Measurements from ENCODE around the gene ACP1. TPM values are rescaled to one million over a fixed set of nuclear protein-coding genes. Genes with fewer than 3 reads are reported as not detected.

ACP1 gene
- total and polyA plus RNA-seq, 9 donors, result 59.1 to 89.0 (median 70.8) TPM

DNA sequence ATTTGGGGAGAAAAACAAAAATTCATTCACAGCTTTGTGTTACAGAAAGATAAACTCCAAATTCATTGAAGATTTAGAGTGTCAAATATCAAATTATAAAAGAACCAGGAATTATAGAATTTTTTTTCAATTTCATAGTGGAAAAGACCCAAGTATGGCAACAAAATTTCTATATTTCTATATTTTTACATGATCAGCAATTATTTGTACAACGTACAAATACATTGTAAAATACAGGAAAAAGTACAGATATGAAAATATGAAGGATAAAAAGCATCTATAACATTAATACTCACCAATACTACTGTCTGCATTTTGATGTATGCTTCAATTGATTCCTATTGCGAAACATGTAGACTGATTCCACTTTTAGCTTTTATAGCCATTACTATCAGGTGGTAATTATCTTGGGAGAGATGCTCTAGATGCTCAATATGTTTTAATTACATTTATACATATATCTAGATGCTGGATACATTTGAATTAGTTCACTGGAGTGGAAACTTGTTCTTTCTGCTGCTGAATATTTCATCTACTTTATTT, 4.9 kb upstream of the ACP1 start:
- no peak overlapping the region for H3K27ac ChIP-seq
- intact Hi-C loops (cut with DNase I), result no loop called here

DNA sequence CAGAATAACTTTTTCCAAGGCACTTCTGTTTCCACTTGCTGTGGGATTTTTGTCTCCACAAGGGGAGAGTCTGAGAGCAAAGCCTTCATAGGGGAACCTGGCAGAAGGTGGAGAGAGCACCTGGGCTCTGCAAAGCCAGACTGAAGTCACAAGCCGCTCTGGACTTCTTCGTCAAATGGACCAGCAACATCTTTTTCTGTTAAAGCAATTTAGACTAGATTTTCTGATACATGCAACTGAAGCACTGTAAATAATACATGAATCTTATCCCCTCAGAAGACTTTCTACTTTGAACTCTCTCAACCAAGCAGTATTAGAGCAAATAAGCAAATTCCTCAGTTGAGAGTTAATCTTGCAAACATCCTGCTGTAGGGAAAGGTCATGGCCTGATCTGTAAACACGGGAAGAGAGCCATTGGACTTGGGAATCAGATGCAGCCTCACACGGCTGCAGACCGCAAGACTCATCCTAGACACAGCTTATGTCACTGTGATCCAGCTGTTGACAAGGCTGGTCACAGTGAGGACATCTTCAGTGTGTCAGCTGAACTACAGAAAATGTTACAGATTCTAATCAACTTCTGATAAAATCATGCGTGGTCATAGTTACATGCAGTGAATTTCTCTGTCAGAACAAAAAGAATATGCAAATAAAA, 4.1 kb upstream of the ACP1 start:
- no peak for DNase-seq
- Histone ChIP-seq H3K27ac (no peak overlapping the region), H3K36me3 (no peaks in the 10 kb centered on the region), H3K4me3 (no peak overlapping the region), H3K9me3 (no peaks in the 10 kb centered on the region), H3K27me3 (no peaks in the 10 kb centered on the region), H3K4me1 (ENCODE audit: insufficient read depth) (peaks cover 4% of the 10 kb centered on the region)
- 66 to 82% (median 77%) methylated on average over 6 of the region's 6 CpGs for WGBS, 3 donors
- intact Hi-C loops (cut with DNase I), result no loop called here
- TF ChIP-seq, protein P1, sequence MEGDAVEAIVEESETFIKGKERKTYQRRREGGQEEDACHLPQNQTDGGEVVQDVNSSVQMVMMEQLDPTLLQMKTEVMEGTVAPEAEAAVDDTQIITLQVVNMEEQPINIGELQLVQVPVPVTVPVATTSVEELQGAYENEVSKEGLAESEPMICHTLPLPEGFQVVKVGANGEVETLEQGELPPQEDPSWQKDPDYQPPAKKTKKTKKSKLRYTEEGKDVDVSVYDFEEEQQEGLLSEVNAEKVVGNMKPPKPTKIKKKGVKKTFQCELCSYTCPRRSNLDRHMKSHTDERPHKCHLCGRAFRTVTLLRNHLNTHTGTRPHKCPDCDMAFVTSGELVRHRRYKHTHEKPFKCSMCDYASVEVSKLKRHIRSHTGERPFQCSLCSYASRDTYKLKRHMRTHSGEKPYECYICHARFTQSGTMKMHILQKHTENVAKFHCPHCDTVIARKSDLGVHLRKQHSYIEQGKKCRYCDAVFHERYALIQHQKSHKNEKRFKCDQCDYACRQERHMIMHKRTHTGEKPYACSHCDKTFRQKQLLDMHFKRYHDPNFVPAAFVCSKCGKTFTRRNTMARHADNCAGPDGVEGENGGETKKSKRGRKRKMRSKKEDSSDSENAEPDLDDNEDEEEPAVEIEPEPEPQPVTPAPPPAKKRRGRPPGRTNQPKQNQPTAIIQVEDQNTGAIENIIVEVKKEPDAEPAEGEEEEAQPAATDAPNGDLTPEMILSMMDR (IDR thresholded peaks at IDR 0.05), result no peak
- TF ChIP-seq POLR2A (IDR thresholded peaks at IDR 0.05) (no peak), EP300 (IDR thresholded peaks at IDR 0.05) (no peak)

More for the DNA sequence above, 4.9 kb upstream of the ACP1 start:
- no peaks in the 10 kb centered on the region for H3K9me3 ChIP-seq
- DNase-seq, result no peak
- no peak overlapping the region for H3K4me3 ChIP-seq
- no peaks in the 10 kb centered on the region for H3K27me3 ChIP-seq
- WGBS, 3 donors, result 96 to 98% (median 98%) methylated on average over 2 of the region's 2 CpGs
- H3K36me3 ChIP-seq, result no peaks in the 10 kb centered on the region
- H3K4me1 ChIP-seq (ENCODE audit: insufficient read depth), result peaks cover 3% of the 10 kb centered on the region
- no peak for TF ChIP-seq EP300 (IDR thresholded peaks at IDR 0.05)
- TF ChIP-seq, protein P1 (IDR thresholded peaks at IDR 0.05), result no peak
- no peak for TF ChIP-seq POLR2A (IDR thresholded peaks at IDR 0.05)

DNA sequence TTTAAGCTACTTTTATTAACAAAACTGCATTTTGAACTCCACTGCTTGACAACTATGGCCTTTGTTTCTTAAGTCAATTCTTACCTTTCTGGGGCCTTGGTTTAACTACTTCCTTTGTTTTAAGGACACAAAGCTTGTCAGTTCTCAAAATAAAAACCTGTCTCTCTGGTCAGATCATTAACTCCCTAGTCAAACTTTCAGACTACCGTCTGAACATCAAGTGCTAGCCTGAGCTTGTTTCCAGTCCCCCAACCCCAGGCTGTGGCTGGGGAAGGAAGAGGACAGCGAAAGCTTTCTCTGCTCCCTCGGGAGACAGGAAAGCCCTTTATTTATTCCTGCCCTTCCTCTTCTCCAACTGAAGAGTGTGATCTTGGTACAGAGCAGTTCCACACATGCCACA, 2.6 kb upstream of the ACP1 start:
- DNase-seq, result no peak
- no peak overlapping the region for H3K27ac ChIP-seq
- 87 to 95% (median 94%) methylated on average over 3 of the region's 3 CpGs for WGBS, 3 donors
- H3K36me3 ChIP-seq, result no peaks in the 10 kb centered on the region
- H3K4me3 ChIP-seq, result no peak overlapping the region
- intact Hi-C loops (cut with DNase I), result no loop called here
- H3K9me3 ChIP-seq, result no peaks in the 10 kb centered on the region
- TF ChIP-seq EP300 (IDR thresholded peaks at IDR 0.05) (no peak), POLR2A (IDR thresholded peaks at IDR 0.05) (no peak)
- TF ChIP-seq, protein P1 (IDR thresholded peaks at IDR 0.05), result no peak
- no peaks in the 10 kb centered on the region for H3K27me3 ChIP-seq
- peaks cover 9% of the 10 kb centered on the region for H3K4me1 ChIP-seq (ENCODE audit: insufficient read depth)

DNA sequence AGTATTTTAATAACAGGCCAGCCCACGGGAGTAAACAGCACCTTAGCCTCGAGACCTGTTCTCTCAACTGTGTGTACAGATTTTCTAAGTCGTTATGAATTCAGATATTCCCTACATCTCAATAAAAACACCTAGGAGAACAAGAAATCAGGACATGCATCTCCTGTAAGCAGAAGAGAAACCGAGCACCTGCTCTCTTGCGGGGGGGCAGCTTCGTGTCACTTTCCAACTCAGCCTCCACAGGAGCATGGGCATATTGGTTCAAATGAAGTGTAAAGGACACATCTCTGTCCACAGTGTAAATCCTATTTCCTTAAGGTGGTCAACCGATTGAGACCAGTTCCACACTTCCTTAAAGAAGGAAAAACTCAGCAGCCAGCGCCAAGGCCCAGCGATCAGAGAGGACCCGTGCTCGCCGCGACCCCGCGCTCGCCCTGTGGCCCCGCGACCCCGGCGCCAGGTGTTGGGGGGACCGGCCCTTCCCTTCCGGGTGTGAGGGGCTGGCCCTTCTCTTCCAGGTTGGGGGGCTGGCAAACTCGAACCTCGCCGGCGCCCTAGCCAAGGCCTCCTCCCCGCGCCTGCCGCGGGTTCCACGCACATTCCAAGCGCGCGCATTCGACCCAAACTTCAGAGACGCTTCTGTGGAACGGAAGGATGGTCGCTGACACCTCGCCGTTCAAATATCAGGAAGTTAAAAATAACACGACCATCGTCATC, 1.6 kb upstream of the ACP1 start:
- Histone ChIP-seq H3K36me3 (no peaks in the 10 kb centered on the region), H3K9me3 (no peaks in the 10 kb centered on the region), H3K4me1 (ENCODE audit: insufficient read depth) (peaks cover 12% of the 10 kb centered on the region), H3K4me3 (peak overlapping the region; percentile 88), H3K27ac (no peak overlapping the region), H3K27me3 (no peaks in the 10 kb centered on the region)
- 31 to 35% (median 34%) methylated on average over 27 to 42 of the region's 42 CpGs for WGBS, 3 donors
- TF ChIP-seq EP300 (IDR thresholded peaks at IDR 0.05), result no peak
- TF ChIP-seq, protein P1 (IDR thresholded peaks at IDR 0.05), result no peak
- no peak for TF ChIP-seq POLR2A (IDR thresholded peaks at IDR 0.05)
- DNase-seq, result peak in 3 of 5 donors; percentile 35 to 48 (median 46)
- intact Hi-C loops (cut with DNase I), result no loop called here
